ENCODE data around the gene NCOA1. TPM values are rescaled to one million over a fixed set of nuclear protein-coding genes. Genes with fewer than 3 reads are reported as not detected.
"Not testable (repeated sequence)": the region's sequence is repeated elsewhere in the genome, so short reads cannot be mapped to it uniquely, and the experiment has no call there.

NCOA1 gene
- total RNA-seq, 1 donor from 2014 or later = 46.9 TPM

DNA sequence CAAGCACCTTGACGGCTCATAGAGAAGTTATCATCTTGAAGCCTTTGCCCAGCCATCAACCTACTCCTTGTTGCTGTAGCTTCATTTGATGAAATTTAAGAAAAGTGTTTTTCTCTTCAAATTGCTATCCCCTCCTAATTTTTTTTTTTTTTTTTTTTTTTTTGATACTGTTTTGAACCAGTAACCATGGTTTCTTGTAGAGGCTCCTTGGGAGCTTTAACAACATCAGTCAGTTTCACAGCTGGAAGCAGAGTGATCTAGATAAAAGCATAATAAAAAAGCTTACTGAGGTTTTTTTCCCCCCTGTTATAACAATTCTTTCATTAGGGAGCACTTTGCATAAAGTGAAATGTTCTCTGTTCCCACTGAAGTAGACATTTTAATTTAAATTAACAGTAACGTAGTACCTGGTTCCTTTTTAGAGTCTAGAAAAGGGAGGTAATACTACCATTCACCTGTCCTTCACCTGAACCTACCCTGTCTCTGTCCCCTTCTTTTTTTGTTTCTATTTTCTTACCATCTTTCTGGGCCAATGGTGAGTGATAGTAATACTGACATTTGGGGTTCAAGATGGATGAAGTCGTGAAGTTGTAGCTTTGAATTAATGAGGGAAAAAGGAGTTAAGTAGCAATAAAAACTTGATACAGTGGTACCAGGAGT, 101.5 kb downstream of the NCOA1 start:
- Histone ChIP-seq H3K27ac (no peak overlapping the region), H3K36me3 (no peaks in the 10 kb centered on the region), H3K4me1 (no peaks in the 10 kb centered on the region), H3K4me3 (no peak overlapping the region), H3K27me3 (no peaks in the 10 kb centered on the region), H3K9me3 (no peaks in the 10 kb centered on the region)
- DNase-seq (no peak), ATAC-seq (no peak)
- intact Hi-C loops (cut with DNase I) = no loop called here
- TF ChIP-seq, protein P1, sequence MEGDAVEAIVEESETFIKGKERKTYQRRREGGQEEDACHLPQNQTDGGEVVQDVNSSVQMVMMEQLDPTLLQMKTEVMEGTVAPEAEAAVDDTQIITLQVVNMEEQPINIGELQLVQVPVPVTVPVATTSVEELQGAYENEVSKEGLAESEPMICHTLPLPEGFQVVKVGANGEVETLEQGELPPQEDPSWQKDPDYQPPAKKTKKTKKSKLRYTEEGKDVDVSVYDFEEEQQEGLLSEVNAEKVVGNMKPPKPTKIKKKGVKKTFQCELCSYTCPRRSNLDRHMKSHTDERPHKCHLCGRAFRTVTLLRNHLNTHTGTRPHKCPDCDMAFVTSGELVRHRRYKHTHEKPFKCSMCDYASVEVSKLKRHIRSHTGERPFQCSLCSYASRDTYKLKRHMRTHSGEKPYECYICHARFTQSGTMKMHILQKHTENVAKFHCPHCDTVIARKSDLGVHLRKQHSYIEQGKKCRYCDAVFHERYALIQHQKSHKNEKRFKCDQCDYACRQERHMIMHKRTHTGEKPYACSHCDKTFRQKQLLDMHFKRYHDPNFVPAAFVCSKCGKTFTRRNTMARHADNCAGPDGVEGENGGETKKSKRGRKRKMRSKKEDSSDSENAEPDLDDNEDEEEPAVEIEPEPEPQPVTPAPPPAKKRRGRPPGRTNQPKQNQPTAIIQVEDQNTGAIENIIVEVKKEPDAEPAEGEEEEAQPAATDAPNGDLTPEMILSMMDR (IDR thresholded peaks at IDR 0.05) = no peak

DNA sequence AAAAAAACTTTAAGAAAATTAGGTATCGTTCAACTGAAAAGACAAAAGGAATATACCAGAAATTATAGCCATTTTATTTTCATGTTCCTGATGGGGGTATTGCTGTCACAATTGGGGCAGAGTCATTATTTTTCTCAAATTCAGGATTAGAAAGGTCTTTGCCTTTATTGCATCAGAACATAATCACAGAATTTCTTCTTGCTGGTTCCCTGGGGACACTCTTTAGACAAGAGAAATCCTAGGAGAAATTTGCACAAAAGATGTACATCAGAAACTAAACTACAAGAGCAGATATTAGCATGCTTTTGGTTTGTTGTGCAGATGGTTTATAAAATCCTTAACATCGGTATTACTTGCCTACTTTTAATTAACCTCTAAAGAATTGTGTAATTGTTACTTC, 103.2 kb downstream of the NCOA1 start:
- no peak overlapping the region for H3K27ac ChIP-seq

DNA sequence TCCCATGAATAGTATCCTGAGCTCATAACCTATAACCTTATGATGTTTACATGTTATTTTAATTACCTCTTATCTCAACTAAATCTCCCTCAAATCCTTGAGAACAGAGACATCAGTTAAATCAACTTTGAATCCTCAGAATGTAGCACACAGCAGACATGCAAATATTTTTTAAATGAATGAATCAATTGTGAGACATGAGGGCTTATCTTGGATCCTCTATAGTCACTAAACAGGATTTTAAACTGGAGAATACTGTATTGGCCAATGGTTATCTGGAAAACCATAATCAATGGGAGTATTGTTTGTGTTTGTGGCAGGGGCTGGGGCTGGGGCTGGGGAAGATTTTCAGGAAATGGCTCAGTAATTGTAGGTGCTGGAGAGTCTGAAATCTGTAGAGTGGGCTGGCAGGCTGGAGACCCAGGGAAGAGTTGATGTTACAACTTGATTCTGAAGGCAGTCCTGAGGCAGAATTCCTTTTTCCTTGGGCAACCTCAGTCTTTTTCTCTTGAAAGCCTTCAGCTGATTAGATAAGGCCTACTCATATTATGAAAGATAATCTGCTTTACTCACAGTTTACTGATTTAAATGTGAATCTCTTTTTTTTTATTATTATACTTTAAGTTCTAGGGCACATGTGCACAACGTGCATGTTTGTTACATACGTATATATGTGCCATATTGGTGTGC, 106.3 kb downstream of the NCOA1 start:
- Histone ChIP-seq H3K27me3 (no peaks in the 10 kb centered on the region), H3K36me3 (no peaks in the 10 kb centered on the region), H3K9me3 (no peaks in the 10 kb centered on the region), H3K4me3 (no peak overlapping the region), H3K4me1 (no peaks in the 10 kb centered on the region), H3K27ac (no peak overlapping the region)
- intact Hi-C loops (cut with DNase I) = no loop called here
- no peak for DNase-seq
- TF ChIP-seq, protein P1 (IDR thresholded peaks at IDR 0.05) = no peak
- no peak for ATAC-seq

More for the DNA sequence above, 103.2 kb downstream of the NCOA1 start:
- intact Hi-C loops (cut with DNase I) = no loop called here
- H3K36me3 ChIP-seq = no peaks in the 10 kb centered on the region
- TF ChIP-seq, protein P1 (IDR thresholded peaks at IDR 0.05) = no peak
- ATAC-seq (no peak), DNase-seq (no peak)
- H3K4me1 ChIP-seq = no peaks in the 10 kb centered on the region
- H3K9me3 ChIP-seq = no peaks in the 10 kb centered on the region
- no peak overlapping the region for H3K4me3 ChIP-seq
- no peaks in the 10 kb centered on the region for H3K27me3 ChIP-seq

DNA sequence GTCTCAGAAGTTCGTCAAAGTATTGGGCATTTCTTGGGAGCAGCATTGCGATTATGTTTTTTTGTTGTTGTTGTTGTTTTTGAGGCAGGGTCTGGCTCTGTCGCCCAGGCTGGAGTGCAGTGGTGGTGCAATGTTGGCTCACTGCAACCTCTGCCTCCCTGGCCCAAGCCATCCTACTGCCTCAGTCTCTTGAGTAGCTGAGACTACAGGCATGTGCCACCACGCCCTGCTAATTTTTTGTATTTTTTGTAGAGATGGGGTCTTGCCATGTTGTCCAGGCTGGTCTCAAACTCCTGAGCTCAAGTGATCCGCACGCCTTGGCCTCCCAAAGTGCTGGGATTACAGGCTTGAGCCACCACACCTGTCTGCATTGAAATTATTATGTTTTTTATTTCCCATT, 109.1 kb downstream of the NCOA1 start:
- H3K27me3 ChIP-seq; H3K4me3 ChIP-seq; H3K9me3 ChIP-seq; H3K27ac ChIP-seq; intact Hi-C loops (cut with DNase I); H3K36me3 ChIP-seq; H3K4me1 ChIP-seq; ATAC-seq; DNase-seq: not testable (repeated sequence)

DNA sequence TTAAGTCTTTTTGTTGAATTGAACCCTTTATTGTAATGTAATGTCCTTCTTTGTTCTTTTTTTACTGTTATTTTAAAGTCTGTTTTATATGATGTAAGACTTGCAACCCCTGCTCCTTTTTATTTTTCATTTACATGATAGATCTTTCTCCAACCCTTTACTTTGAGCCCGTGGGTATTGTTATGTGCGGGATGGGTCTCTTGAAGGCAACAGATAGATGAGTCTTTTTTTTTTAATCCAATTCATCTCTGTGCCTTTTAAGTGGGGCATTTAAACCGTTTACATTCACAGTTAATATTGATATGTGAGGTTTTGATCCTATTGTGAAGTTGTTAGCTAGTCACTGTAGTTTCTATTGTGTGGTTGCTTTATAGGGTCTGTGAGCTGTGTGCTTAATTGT, 120.6 kb downstream of the NCOA1 start:
- ATAC-seq = no peak
- intact Hi-C loops (cut with DNase I) = no loop called here

More for the DNA sequence above, 120.6 kb downstream of the NCOA1 start:
- Histone ChIP-seq H3K4me3 (no peak overlapping the region), H3K36me3 (no peaks in the 10 kb centered on the region), H3K27me3 (no peaks in the 10 kb centered on the region), H3K9me3 (no peaks in the 10 kb centered on the region), H3K4me1 (no peaks in the 10 kb centered on the region), H3K27ac (no peak overlapping the region)
- no peak for DNase-seq
- TF ChIP-seq, protein P1 (IDR thresholded peaks at IDR 0.05) = no peak
